DOHH2 (cell line): ENCODE measurements around the gene TTLL7.
A peak's percentile ranks its signal among the peaks of the same experiment; 100 is the strongest.

Experiments used
- H3F3A ChIP-seq: fragments of 200-600 bp; sonication (generic), shearing (Covaris generic); 2 replicates; pipeline ENCODE4 v1.6.0; 2016; ENCODE audit warnings: antibody characterized with exemption, mild to moderate bottlenecking; ENCODE audit not compliant: control insufficient read depth, insufficient read depth
- H3K27ac ChIP-seq: fragments of 200-600 bp; sonication (generic); 2 replicates; pipeline ENCODE4 v1.5.1; 2014; ENCODE audit warnings: low read depth, mild to moderate bottlenecking, low read length, moderate library complexity
- H3K27me3 ChIP-seq: fragments of 200-600 bp; sonication (generic); 2 replicates; pipeline ENCODE4 v1.6.1; 2014; ENCODE audit warnings: mild to moderate bottlenecking, low read length, mixed read lengths; ENCODE audit not compliant: control insufficient read depth
- H3K36me3 ChIP-seq: fragments of 200-600 bp; sonication (generic); 2 replicates; pipeline ENCODE4 v1.6.1; 2014; ENCODE audit warnings: mild to moderate bottlenecking, low read length, moderate library complexity, mixed read lengths; ENCODE audit not compliant: control insufficient read depth
- H3K4me1 ChIP-seq: fragments of 200-600 bp; sonication (generic); 2 replicates; pipeline ENCODE4 v1.6.1; 2014; ENCODE audit warnings: mild to moderate bottlenecking, low read length, mixed read lengths; ENCODE audit not compliant: control insufficient read depth
- H3K4me2 ChIP-seq: fragments of 200-600 bp; sonication (generic); 2 replicates; pipeline ENCODE4 v1.6.0; 2014; ENCODE audit warnings: mild to moderate bottlenecking, low read length, moderate library complexity
- H3K4me3 ChIP-seq: fragments of 200-600 bp; sonication (generic); 2 replicates; pipeline ENCODE4 v1.5.1; 2014; ENCODE audit warnings: mild to moderate bottlenecking, low read length, mixed read lengths
- H3K79me2 ChIP-seq: fragments of 200-600 bp; sonication (generic); 2 replicates; pipeline ENCODE4 v1.6.1; 2014; ENCODE audit warnings: mild to moderate bottlenecking, low read length, mixed read lengths; ENCODE audit not compliant: control insufficient read depth
- H3K9me2 ChIP-seq: fragments of 200-600 bp; sonication (generic); replicated peaks from 2 replicates; pipeline ENCODE4 v1.6.1; 2014; ENCODE audit warnings: mild to moderate bottlenecking, low read length, mixed read lengths; ENCODE audit not compliant: control insufficient read depth
- H3K9me3 ChIP-seq: fragments of 200-600 bp; sonication (generic); 2 replicates; pipeline ENCODE4 v1.6.1; 2014; ENCODE audit warnings: antibody characterized with exemption, low read length, mixed read lengths; ENCODE audit not compliant: control insufficient read depth, insufficient read depth
- H4K20me1 ChIP-seq: fragments of 200-600 bp; sonication (generic); 2 replicates; pipeline ENCODE4 v1.6.0; 2014; ENCODE audit warnings: low read depth, mild to moderate bottlenecking, antibody characterized with exemption, low read length, moderate library complexity; ENCODE audit not compliant: control insufficient read depth, insufficient read depth
- CTCF ChIP-seq: fragments of 200-600 bp; sonication (generic); IDR thresholded peaks from one replicate; pipeline ENCODE4 v1.5.1; 2014; ENCODE audit warnings: antibody characterized with exemption, mild to moderate bottlenecking, low read depth, low read length; ENCODE audit not compliant: poor library complexity, severe bottlenecking
- EZH2phosphoT487 ChIP-seq: fragments of 200-600 bp; sonication (generic); IDR thresholded peaks from 2 replicates; pipeline ENCODE4 v1.6.1; 2017; ENCODE audit warnings: borderline replicate concordance, mild to moderate bottlenecking, antibody characterized with exemption, low read length, moderate library complexity, mixed read lengths

Gene TTLL7

GRCh38 chr1:83887483-83887882 lies 111.4 kb downstream of the TTLL7 start:
- Histone ChIP-seq H3K4me2 (no peak overlapping the region), H3K27me3 (no peaks in the 10 kb centered on the region), H3K4me3 (no peak overlapping the region), H3K36me3 (no peaks in the 10 kb centered on the region), H3K79me2 (no peaks in the 10 kb centered on the region), H3K27ac (no peak overlapping the region), H3K4me1 (no peaks in the 10 kb centered on the region), H3K9me3 (no peaks in the 10 kb centered on the region), H3F3A (no peaks in the 10 kb centered on the region), H3K9me2 (no peaks in the 10 kb centered on the region), H4K20me1 (no peaks in the 10 kb centered on the region)
- TF ChIP-seq EZH2phosphoT487: no peak
- no peak for TF ChIP-seq CTCF

GRCh38 chr1:83883979-83884378 lies 115.0 kb downstream of the TTLL7 start:
- H3F3A ChIP-seq: no peaks in the 10 kb centered on the region
- no peaks in the 10 kb centered on the region for H3K79me2 ChIP-seq
- no peaks in the 10 kb centered on the region for H3K27me3 ChIP-seq
- H3K4me2 ChIP-seq: no peak overlapping the region
- no peak for TF ChIP-seq EZH2phosphoT487
- no peak for TF ChIP-seq CTCF
- no peaks in the 10 kb centered on the region for H3K9me3 ChIP-seq
- H3K4me3 ChIP-seq: no peak overlapping the region
- H3K27ac ChIP-seq: no peak overlapping the region
- no peaks in the 10 kb centered on the region for H3K9me2 ChIP-seq
- H3K36me3 ChIP-seq: no peaks in the 10 kb centered on the region
- H4K20me1 ChIP-seq: no peaks in the 10 kb centered on the region
- no peaks in the 10 kb centered on the region for H3K4me1 ChIP-seq

- peak; percentile 20 for TF ChIP-seq CTCF
- no peak for TF ChIP-seq EZH2phosphoT487
- H3K27ac ChIP-seq: no peak overlapping the region
- H3K79me2 ChIP-seq: no peaks in the 10 kb centered on the region
- no peaks in the 10 kb centered on the region for H4K20me1 ChIP-seq
- H3K9me2 ChIP-seq: no peaks in the 10 kb centered on the region
- no peaks in the 10 kb centered on the region for H3K36me3 ChIP-seq
- no peaks in the 10 kb centered on the region for H3F3A ChIP-seq
- no peaks in the 10 kb centered on the region for H3K9me3 ChIP-seq
- no peak overlapping the region for H3K4me3 ChIP-seq
- H3K4me1 ChIP-seq: no peaks in the 10 kb centered on the region
- no peak overlapping the region for H3K4me2 ChIP-seq
- no peaks in the 10 kb centered on the region for H3K27me3 ChIP-seq
These were observed 116.0 kb downstream of the TTLL7 start for GRCh38 chr1:83882906-83883305.

- no peaks in the 10 kb centered on the region for H3K9me2 ChIP-seq
- no peaks in the 10 kb centered on the region for H3F3A ChIP-seq
- H4K20me1 ChIP-seq: no peaks in the 10 kb centered on the region
- H3K9me3 ChIP-seq: no peaks in the 10 kb centered on the region
- H3K36me3 ChIP-seq: no peaks in the 10 kb centered on the region
- no peak overlapping the region for H3K4me2 ChIP-seq
- H3K27me3 ChIP-seq: no peaks in the 10 kb centered on the region
- H3K4me1 ChIP-seq: no peaks in the 10 kb centered on the region
- H3K27ac ChIP-seq: no peak overlapping the region
- H3K79me2 ChIP-seq: no peaks in the 10 kb centered on the region
- TF ChIP-seq CTCF: no peak
- no peak for TF ChIP-seq EZH2phosphoT487
- no peak overlapping the region for H3K4me3 ChIP-seq
These were observed 126.4 kb downstream of the TTLL7 start for GRCh38 chr1:83872515-83872914.
